ENCODE measurements around the gene MERTK. TPM values are rescaled to one million over a fixed set of nuclear protein-coding genes. Genes with fewer than 3 reads are reported as not detected.

MERTK gene
- total and polyA plus RNA-seq, 2 of the 13 experiments (the other 11 are each of a cell fraction or from before 2014, with no cell fraction given), result 37.3 to 44.7 TPM

- BruUV-seq (replicated peaks), result no TSS peak
- Histone ChIP-seq H3K4me1 (ENCODE audit: insufficient read depth, low read length) (peaks cover 80% of the 10 kb centered on the region), H3K9ac (ENCODE audit: insufficient read depth, low read depth, low read length) (no peak overlapping the region), H3K4me2 (ENCODE audit: low read depth, low read length) (peak overlapping the region; percentile 82), H2AFZ (ENCODE audit: low read length) (no peak overlapping the region), H3K27ac (ENCODE audit: extremely low read length, insufficient read depth, low read length) (no peak overlapping the region), H3K79me2 (ENCODE audit: insufficient read depth, low read length) (peaks cover 65% of the 10 kb centered on the region), H4K20me1 (ENCODE audit: insufficient read depth, low read length) (no peaks in the 10 kb centered on the region), H3K9me3 (ENCODE audit: low read length) (no peaks in the 10 kb centered on the region), H3K4me3 (replicated peaks in 1 of 3; ENCODE audit: insufficient read depth in 1 of 3, low read depth in 2 of 3, low read length in 3 of 3) (peak overlapping the region; percentile 17 to 90 (median 87); a peak in 4 of 6 replicates), H3K27me3 (ENCODE audit: control insufficient read depth in 1 of 2, insufficient read depth in 2 of 2, low read length in 2 of 2) (no peaks in the 10 kb centered on the region; a peak in 1 of 5 replicates), H3K36me3 (replicated peaks in 1 of 2; ENCODE audit: control insufficient read depth in 1 of 2, insufficient read depth in 2 of 2, low read length in 2 of 2) (peaks cover 3% of the 10 kb centered on the region in 2 experiments; a peak in 2 of 5 replicates)
- CTCF ChIA-PET (ENCODE audit: low intra/inter-chr PET ratio, low total read pairs), result interaction anchor here (0.9 kb wide), 1 partner anchor 148 kb away, joined by 4 read pairs; no protein-coding TSS in a partner anchor
- ATAC-seq (no peak), FAIRE-seq (peak; percentile 66), DNase-seq (ENCODE audit: low spot score) (peak; percentile 58)
- 31% methylated on average over 3 of the region's 3 CpGs for WGBS (ENCODE audit: low lambda C conversion rate)
- intact Hi-C loops (cut with micrococcal nuclease; ENCODE audit: unreplicated experiment) (loop anchor here (1.0 to 2.0 kb wide), 5 partner anchors 8 to 148 kb away; no protein-coding TSS in a partner anchor), in situ Hi-C loops (cut with HindIII; ENCODE audit: extremely low pct_ligation_motif_present, low pct_unique_long_range_greater_than_20kb) (no loop called here)
- POLR2A ChIA-PET, result interaction anchor here (0.9 to 3.5 kb wide), 2 partner anchors 86 to 87 kb away, joined by 3 to 33 read pairs; no protein-coding TSS in a partner anchor
- TF ChIP-seq, protein P1, sequence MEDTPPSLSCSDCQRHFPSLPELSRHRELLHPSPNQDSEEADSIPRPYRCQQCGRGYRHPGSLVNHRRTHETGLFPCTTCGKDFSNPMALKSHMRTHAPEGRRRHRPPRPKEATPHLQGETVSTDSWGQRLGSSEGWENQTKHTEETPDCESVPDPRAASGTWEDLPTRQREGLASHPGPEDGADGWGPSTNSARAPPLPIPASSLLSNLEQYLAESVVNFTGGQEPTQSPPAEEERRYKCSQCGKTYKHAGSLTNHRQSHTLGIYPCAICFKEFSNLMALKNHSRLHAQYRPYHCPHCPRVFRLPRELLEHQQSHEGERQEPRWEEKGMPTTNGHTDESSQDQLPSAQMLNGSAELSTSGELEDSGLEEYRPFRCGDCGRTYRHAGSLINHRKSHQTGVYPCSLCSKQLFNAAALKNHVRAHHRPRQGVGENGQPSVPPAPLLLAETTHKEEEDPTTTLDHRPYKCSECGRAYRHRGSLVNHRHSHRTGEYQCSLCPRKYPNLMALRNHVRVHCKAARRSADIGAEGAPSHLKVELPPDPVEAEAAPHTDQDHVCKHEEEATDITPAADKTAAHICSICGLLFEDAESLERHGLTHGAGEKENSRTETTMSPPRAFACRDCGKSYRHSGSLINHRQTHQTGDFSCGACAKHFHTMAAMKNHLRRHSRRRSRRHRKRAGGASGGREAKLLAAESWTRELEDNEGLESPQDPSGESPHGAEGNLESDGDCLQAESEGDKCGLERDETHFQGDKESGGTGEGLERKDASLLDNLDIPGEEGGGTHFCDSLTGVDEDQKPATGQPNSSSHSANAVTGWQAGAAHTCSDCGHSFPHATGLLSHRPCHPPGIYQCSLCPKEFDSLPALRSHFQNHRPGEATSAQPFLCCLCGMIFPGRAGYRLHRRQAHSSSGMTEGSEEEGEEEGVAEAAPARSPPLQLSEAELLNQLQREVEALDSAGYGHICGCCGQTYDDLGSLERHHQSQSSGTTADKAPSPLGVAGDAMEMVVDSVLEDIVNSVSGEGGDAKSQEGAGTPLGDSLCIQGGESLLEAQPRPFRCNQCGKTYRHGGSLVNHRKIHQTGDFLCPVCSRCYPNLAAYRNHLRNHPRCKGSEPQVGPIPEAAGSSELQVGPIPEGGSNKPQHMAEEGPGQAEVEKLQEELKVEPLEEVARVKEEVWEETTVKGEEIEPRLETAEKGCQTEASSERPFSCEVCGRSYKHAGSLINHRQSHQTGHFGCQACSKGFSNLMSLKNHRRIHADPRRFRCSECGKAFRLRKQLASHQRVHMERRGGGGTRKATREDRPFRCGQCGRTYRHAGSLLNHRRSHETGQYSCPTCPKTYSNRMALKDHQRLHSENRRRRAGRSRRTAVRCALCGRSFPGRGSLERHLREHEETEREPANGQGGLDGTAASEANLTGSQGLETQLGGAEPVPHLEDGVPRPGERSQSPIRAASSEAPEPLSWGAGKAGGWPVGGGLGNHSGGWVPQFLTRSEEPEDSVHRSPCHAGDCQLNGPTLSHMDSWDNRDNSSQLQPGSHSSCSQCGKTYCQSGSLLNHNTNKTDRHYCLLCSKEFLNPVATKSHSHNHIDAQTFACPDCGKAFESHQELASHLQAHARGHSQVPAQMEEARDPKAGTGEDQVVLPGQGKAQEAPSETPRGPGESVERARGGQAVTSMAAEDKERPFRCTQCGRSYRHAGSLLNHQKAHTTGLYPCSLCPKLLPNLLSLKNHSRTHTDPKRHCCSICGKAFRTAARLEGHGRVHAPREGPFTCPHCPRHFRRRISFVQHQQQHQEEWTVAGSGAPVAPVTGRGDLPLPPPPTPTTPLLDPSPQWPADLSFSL (CRISPR knock-in tag; IDR thresholded peaks at IDR 0.05), result peak; percentile 76
- TF ChIP-seq MZF1 (CRISPR knock-in tag; IDR thresholded peaks at IDR 0.05; ENCODE audit: borderline replicate concordance) (no peak), IRF2 (CRISPR knock-in tag; IDR thresholded peaks at IDR 0.05) (0 out of 2 replicates have a peak, but pooled peaks have one; percentile 52), HDAC2 (CRISPR knock-in tag; IDR thresholded peaks at IDR 0.05) (0 out of 2 replicates have a peak, but pooled peaks have one; percentile 18), BRCA1 (CRISPR knock-in tag; IDR thresholded peaks at IDR 0.05) (0 out of 2 replicates have a peak, but pooled peaks have one; percentile 31), ZNF567 (CRISPR knock-in tag; IDR thresholded peaks at IDR 0.05; ENCODE audit: borderline replicate concordance) (no peak), ZNF512B (CRISPR knock-in tag; IDR thresholded peaks at IDR 0.05; ENCODE audit: borderline replicate concordance) (0 out of 2 replicates have a peak, but pooled peaks have one; percentile 36), ZBTB26 (CRISPR knock-in tag; IDR thresholded peaks at IDR 0.05; ENCODE audit: borderline replicate concordance) (no peak), KMT2A (CRISPR knock-in tag; IDR thresholded peaks at IDR 0.05) (0 out of 2 replicates have a peak, but pooled peaks have one; percentile 75), SOX5 (CRISPR knock-in tag; IDR thresholded peaks at IDR 0.05; ENCODE audit: borderline replicate concordance) (peak; percentile 22; the same call in 1 of the 2 replicates)
- TF ChIP-seq, protein P2, sequence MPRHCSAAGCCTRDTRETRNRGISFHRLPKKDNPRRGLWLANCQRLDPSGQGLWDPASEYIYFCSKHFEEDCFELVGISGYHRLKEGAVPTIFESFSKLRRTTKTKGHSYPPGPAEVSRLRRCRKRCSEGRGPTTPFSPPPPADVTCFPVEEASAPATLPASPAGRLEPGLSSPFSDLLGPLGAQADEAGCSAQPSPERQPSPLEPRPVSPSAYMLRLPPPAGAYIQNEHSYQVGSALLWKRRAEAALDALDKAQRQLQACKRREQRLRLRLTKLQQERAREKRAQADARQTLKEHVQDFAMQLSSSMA (CRISPR knock-in tag; IDR thresholded peaks at IDR 0.05), result no peak
- TF ChIP-seq, protein P3, sequence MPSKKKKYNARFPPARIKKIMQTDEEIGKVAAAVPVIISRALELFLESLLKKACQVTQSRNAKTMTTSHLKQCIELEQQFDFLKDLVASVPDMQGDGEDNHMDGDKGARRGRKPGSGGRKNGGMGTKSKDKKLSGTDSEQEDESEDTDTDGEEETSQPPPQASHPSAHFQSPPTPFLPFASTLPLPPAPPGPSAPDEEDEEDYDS (CRISPR knock-in tag; IDR thresholded peaks at IDR 0.05), result peak; percentile 36; the same call in 1 of the 2 replicates
Observed at GRCh38 chr2:111900859-111901258, 2.5 kb downstream of the MERTK start.
